GM11168 (cell line): ENCODE results near the gene SLC19A1.

Source experiments
- in situ Hi-C: fragments of 300-500 bp; cut with MboI; formaldehyde crosslinking; loops from one replicate; pipeline ENCODE4 v1.12.0; 2022; ENCODE audit warnings: low sequenced_read_pairs; ENCODE audit not compliant: unreplicated experiment

The SLC19A1 gene

DNA sequence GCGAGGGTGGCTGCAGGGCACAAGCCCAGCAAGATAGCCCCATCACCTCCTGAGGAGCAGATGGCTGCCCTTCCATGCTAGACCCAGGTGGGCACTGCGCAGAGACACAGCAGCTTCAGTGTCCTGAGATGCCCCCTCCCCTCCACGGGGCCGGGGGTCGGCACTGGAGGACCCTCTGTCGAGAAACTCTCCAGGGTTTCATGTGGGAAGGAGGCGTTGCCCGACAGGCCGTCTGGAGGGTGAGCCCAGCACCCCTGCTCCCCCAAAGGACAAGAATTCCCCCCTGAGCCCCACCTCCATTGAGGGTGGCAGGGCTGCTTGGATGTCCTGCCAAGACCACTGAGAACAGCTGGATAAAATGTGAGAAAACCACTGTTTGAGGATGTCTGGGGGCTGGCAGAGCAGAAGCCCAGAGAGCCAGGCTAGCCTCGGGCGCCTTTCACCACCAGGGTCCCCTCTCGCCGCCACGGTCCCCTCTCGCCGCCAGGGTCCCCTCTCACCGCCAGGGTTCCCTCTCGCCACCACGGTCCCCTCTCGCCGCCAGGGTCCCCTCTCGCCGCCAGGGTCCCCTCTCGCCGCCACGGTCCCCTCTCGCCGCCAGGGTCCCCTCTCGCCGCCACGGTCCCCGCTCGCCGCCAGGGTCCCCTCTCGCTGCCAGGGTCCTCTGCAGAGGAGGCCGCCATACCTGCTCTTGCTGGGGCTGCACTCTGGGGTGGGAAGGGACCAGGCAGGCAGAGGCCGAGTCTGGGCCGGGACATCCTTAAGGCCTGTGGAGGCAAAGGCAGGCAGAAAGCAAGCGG is 44.2 kb downstream of the SLC19A1 start:
- in situ Hi-C loops, result no loop called here

DNA sequence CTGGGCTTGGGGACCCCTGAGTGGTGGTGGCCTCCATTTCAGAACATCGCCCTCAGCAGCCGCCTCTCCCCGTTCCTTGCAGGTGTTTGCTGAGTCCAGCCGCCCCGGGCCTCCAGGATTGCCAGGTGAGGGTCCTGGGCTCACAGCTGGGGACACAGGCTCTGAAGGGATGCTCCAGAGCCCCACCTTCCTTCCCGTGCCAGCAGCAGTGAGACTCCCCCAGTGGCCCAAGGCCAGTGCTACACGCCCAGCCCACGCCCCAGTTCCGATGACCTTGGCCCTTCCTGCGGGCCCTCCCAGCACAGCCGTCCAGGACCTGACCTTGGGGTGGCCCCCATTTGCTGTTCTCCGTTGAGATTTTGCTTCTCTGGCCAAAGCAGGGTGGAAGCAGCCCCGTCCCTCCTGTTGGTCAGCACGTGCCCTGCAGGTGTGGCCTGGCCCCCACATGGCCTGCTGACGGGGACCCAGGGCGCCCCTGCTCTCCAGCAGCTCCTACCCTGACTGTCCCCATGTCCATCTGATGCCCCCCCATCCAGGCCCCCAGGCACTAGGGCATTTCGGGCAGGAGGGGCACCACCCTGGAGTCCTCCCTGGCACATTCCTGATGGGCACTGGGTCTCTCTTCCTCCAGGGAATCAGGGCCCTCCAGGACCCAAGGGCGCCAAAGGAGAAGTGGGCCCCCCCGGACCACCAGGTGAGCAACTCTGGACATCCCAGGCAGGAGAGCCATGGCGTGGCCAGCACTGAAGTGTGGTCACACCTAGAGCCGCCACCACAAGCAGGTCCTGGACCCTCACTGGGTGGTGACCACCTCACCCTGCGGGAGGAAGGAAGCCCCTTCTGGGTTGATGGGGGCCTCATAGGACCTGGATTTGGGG is 45.0 kb downstream of the SLC19A1 start:
- in situ Hi-C loops, result no loop called here

DNA sequence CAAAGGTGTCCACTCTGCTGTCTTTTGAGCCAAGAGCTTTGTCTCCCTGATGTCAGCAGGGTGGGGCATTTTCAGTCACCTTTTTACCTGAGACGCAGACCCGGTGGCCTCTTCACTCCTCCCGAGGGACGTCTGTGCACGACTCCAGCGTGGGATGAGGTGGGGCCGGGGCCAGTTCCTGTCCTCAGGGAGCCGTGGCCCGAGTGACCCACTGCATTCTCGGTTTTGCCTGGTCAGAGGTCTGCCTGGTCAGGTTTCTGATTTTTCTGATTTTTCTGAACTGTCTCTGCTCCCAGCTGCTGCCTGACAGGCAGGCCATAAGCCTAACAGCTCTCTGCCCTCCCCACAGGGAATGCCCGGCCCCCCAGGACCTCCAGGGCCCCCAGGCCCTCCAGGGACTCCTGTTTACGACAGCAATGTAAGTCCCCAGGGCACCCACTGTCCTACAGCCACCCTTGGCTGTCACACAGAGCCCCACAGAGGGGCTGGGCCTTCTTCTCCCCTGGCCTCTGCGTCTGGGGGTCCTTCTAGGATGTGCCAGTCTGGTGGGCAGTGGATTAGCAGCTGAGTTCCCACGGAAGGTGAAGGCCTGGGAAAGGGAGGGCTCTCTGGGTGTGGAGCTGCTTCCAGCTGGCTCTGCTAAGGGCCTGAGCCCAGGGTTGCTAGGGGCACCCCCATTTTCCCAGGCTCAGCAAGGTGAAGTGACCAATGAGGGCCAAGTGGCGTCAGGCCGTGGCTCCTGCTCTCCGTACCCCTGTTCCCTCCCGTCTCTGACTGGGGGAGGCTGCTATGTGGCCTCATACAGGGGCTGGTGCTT is 45.9 kb downstream of the SLC19A1 start:
- in situ Hi-C loops, result no loop called here

DNA sequence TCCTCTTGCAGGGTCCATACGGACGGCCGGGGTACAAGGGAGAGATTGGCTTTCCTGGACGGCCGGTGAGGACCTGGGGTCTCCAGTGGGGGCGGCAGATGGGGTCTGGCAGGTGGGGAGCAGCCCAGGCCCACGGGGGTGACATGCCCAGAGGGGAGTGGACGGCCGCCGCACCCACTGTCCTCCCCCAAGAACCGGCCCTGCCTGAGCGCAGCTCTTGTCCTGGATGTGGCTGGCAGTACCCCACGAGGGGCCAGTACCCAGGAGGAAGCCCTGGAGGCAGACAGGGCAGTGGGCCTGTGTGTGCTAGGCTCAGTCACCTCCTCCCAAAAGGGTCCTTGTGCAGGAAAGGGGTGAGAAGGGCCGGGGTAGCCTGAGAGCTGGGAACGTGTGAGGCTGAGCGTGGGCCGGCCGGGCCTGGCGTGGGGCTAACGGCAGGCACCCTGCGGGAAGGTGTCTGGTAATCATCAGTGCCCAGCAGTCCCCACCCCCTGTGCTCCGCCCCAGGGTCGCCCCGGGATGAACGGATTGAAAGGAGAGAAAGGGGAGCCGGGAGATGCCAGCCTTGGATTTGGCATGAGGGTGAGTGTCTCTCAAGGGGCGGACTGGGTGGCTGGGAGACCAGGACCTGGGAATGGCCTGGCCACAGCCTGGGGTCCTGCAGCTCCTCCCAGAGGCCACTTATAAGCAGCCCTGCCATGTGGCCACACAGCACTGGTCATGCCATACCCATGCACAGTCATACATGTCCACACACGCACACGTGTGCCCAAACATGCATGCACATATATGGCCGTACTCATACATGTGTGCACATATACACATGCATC is 47.2 kb downstream of the SLC19A1 start:
- in situ Hi-C loops, result no loop called here

DNA sequence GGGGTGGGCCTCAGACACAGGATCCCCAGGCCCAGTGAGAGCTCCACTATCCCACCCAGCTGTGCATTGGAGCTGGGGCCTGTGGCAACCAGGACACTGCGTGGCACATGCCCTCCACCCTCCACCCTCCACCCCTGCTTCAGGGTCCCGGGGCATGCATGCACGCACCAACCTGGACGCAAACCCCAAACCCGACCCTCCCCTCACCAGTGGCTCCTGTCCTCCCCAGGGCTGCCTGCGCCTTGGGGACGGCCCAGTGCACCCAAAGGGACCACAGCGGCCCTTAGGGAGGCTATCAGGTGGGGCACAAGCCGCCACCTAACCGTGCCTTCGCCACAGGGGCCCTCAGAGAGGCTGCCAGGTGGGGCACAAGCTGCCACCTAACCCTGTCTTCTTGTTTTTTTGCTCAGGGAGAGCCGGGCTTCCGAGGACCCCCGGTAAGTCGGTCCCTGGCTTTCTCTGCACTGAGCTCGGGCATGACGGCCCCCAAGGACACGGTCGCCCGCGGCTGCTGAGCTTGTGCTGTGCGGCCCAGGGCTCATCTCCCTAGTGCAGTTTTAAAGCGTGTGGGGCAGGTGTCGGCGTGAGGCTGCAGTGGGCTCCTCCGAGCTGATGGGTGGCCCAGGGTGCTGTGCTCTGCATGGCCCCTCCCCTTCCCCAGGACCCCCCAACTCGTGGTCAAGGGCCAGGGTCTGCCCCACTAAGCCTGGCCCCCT is 47.9 kb downstream of the SLC19A1 start:
- in situ Hi-C loops, result no loop called here

DNA sequence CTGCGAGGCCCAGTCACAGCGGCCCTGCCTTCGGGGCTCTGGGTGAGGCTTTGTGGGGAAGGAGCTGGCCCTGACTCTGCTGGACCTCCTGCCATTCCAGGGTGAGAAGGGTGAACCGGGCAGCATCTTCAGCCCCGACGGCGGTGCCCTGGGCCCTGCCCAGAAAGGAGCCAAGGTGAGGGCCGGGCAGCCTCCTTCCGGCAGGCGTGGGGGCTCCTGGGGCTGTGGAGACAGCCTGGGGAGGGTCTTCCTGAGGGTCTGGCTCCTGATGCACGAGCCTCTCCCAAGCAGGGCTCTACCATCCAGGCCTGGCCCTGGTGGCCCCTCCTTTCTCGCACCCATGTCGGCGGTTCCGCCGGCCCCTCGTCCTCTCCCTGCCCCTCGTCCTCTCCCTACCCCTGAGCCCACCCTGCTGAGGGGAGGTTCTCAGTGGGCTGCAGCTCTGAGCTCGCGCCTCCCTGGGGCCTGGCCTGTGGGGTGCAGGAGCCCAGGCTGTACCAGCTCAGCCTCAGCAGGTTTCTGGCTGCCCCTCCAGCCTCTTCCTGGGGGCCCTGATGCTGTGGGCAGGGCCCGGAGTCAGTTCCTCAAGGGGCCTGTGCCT is 48.7 kb downstream of the SLC19A1 start:
- in situ Hi-C loops, result no loop called here

DNA sequence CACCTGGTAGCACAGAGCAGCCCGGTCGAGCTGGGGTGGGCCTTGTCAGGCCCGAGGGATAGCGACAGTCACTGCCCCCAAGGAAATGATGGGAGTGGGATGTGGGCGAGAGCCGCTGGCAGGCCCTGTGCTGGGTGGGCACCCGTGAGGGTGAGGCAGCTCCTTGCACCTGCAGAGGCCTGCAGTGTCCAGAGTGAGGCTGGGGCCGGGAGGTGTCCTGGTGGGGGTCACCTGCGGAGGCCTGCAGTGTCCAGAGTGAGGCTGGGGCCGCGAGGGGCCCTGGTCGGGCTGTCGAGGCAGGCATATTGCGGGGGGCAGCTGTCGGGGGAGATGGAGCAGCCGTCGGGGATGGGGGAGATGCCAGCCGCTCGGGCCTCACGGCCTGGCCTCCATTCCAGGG is 49.5 kb downstream of the SLC19A1 start:
- in situ Hi-C loops, result no loop called here

DNA sequence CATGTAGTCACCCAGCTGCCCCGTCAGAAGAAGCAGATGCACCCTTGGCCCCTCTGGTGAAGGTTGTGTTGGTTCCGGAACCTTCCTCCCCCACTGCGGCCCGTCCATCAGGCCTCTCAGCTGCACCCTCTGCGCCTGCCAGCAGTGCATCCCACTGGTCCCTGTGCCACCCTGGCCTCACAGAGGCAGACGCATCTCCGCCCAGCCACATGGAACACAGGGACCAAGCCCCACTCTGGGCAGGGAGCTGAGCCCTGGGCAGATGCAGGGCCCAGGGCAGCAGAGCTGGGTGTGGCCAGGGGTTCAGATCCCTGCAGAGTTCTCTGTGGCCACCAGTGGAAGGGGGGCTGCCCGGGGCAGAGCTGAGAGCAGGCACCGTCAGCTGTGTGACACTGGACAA is 50.6 kb downstream of the SLC19A1 start:
- in situ Hi-C loops, result no loop called here

DNA sequence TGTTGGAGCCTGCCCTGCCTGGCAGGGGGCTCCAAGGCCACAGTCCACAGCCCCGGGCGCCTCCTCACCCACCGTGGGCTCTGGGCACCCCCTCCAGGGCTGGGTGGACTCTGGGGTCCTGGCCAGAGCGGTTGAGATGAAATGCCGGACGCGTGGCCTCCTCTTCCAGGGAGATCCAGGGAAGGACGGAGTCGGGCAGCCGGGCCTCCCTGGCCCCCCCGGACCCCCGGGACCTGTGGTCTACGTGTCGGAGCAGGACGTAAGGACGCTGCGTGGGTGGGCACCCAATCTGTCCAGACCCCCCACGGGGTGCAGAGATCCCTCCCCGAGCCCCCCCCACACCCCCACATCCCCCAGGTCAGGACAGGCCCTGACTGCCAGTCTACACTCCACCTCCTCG is 51.2 kb downstream of the SLC19A1 start:
- in situ Hi-C loops, result no loop called here

DNA sequence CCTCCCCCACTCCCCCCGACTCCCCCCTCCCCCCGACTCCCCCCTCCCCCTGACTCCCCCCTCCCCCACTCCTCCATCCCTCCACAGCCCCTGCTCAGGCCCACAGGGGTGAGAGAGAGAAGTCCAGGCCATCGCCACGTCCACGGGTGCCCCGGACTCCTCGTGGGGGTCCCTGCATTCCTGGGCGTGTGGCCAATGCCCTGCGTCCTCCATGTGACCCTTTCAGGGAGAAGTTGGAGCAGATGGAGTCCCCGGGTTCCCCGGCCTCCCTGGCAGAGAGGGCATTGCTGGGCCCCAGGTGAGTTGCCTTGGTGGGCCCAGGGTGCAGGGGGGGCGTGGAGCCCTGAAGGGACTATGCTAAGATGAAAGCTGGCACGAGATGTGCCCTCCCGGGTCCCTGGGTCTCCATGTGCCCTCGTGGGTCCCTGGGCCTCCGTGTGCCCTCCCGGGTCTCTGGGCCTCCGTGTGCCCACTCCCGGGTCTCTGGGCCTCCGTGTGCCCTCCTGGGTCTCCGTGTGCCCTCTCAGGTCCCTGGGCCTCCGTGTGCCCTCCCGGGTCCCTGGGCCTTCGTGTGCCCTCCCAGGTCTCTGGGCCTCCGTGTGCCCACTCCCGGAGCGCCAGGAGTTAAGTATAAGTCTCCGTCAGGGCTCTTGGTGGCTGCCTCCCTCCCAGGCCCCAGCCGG is 52.0 kb downstream of the SLC19A1 start:
- in situ Hi-C loops, result no loop called here

DNA sequence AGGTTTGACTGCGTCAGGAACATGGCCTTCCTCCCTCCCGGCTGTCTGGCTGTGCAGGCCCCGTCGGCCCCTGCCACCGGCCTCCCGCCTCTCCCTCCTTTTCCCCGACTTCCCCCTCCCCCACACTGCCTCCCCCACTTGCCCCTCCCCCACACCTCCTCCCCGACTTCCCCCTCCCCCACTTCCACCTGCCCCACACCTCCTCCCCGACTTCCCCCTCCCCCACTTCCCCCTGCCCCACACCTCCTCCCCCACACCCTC is 52.6 kb downstream of the SLC19A1 start:
- in situ Hi-C loops, result no loop called here

DNA sequence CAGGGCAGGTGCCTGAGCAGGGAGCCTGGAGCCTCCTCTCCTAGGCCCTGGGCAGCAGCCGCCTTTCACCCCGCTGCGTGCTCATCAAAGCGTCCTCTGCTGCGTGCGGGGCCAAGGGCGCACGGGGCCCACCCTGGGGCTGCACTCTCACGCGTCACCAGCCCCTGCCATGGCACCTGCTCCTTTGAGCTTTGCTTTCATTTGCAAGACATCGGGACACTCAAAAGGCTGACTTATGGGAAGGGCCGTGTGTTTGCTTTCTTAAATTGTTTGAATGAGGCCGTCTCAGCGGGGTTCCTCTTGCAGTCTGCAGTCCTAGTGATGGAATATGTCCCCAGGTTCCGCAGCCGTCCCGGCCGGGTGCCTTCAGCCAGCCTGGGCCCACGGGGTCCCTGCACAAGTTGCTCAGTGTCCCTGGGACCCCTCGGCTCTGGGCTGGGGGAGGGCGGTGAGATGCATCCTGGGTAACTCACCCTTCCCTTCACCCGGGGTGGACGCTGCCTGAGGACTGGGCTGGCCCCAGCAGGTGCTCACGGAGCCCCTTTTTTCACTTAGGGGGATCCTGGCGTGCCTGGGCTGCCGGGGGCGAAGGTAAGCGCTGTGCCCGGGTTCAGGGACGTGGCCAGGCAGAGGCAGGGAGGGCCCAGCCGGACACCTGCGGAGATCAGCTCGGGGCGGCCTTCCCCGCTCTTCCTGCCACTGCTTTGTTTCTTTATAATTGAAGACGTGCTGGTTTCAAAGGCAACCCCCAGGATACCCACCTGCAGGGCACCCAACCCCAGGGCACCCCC is 53.1 kb downstream of the SLC19A1 start:
- in situ Hi-C loops, result no loop called here

DNA sequence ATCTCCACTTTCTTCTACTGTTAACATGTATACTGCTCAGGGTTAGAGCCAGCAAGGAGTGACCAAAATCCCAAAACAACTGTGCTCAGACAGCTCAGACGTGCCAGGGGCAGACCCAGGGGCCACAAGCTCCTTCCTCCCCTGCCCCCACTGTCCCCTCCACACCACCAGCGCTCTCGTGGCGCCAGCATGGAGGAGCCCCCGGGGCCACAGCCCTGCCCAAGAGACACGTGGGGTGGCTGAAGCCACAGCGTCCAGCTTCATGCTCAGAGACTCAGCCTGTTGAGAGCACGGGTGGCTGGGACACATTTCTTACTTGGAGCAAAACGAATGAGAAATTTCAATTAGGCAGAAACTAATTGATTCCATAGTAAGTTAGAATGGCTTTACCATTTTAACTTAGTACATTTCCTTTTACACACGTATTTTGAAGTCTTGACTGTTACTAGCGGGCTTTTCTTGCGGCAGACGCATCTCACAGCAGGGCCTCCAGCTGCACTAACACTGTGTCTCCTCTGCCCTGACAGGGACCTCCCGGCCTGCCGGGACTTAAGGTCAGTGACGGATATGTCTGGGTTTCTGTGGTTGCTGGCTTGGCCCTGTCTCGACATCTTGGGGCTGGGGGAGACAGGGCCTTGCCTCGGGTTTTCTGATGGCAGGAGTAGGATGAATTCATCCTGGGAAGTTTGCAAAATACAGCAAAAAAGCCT is 54.2 kb downstream of the SLC19A1 start:
- in situ Hi-C loops, result no loop called here

DNA sequence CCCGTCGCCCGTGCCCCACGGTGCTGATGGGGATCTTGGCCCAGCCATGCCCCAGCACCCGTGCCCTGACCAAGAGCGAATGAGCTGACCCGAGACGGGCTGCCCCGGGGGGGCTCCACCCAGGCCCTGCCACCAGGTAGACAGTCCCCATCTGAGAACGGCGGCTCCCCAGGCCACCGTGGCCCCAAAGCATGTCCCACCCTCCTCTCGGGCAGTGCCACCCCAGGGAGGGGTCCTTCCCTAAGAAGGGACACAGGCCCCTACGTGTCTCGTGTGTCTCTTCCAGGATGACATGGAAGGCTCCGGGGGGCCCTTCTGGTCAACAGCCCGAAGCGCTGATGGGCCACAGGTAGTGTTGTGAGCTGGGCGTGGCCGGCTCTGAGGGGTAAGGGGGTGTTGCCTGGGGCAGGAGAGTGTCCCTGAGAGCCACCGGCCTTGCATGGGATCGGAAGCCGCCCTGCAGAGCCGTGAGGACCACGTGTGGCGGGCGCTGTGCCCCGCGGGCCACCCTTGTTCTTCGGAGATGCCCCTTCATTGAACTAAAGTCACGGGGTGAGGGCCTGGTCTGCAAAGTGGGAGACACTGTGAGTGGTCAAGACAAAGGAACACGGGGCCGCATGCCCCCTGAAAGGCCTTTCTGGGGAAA is 55.0 kb downstream of the SLC19A1 start:
- in situ Hi-C loops, result no loop called here

DNA sequence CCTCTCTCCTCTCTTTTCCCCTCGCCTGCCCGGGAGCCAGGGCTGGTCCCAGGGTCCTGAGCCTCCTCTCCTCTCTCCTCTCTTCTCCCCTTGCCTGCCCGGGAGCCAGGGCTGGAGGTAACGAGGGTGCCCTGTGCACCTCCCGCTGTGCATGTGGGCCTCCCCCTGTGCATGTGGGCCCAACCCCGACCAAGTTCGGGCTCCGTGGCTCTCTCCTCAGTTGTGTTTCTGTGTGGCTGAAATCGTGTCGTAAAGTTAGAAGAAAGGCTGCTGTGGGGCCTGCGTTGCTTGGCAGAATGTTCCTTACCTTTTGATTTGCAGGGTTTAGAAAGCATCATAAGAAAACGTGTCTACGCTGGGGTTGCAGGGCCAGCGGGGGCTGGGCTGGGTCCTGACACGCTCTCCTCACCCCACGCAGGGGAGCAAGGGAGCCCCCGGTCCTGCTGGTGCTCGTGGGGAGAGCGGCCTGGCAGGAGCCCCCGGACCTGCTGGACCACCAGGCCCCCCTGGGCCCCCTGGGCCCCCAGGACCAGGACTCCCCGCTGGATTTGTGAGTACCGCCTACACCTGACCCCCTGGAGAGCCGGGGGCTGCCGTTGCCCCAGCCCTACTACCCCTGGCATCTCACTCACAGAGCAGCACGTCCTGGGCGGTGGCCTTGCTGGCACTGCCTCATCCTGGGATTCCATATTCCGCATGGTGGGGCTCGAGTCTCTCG is 55.6 kb downstream of the SLC19A1 start:
- in situ Hi-C loops, result no loop called here
